RWPE2 (cell line): ENCODE measurements around the gene GDNF.

Experiments
- ATAC-seq: fragments of 200-7000 bp; cut with Tn5 transposase; 3 replicates; pipeline ENCODE4 v1.9.1; 2021; ENCODE audit warnings: low read depth
- DNase-seq: peaks from one replicate; pipeline ENCODE4 v3.0.0-alpha.2; 2020; ENCODE audit warnings: low spot score
- H3K27ac ChIP-seq: fragments of 450-650 bp; 2 replicates; pipeline ENCODE4 v1.5.1; 2017; ENCODE audit warnings: mild to moderate bottlenecking; ENCODE audit not compliant: poor library complexity, severe bottlenecking
- H3K27me3 ChIP-seq: fragments of 250-450 bp; sonication (Bioruptor Pico); 2 replicates; pipeline ENCODE4 v1.5.1; 2021; ENCODE audit warnings: mild to moderate bottlenecking, moderate library complexity; ENCODE audit not compliant: insufficient read depth, poor library complexity, severe bottlenecking
- H3K36me3 ChIP-seq: fragments of 250-450 bp; sonication (Bioruptor Pico); 2 replicates; pipeline ENCODE4 v1.5.1; 2020; ENCODE audit warnings: low read depth, mild to moderate bottlenecking, moderate library complexity
- H3K4me1 ChIP-seq: fragments of 250-450 bp; sonication (Bioruptor Pico); 2 replicates; pipeline ENCODE4 v1.5.1; 2021; ENCODE audit warnings: mild to moderate bottlenecking, moderate library complexity; ENCODE audit not compliant: insufficient read depth, poor library complexity, severe bottlenecking
- H3K4me3 ChIP-seq: fragments of 250-450 bp; sonication (Bioruptor Pico); 2 replicates; pipeline ENCODE4 v1.5.1; 2021; ENCODE audit warnings: mild to moderate bottlenecking, moderate library complexity; ENCODE audit not compliant: severe bottlenecking
- H3K9me3 ChIP-seq: fragments of 250-450 bp; sonication (Bioruptor Pico); 2 replicates; pipeline ENCODE4 v1.5.1; 2021; ENCODE audit warnings: mild to moderate bottlenecking, moderate library complexity; ENCODE audit not compliant: severe bottlenecking
- TF ChIP-seq, protein P1 (sequence below): fragments of 450-650 bp; IDR thresholded peaks from one replicate; pipeline ENCODE4 v1.5.1; 2017; ENCODE audit warnings: mild to moderate bottlenecking, moderate library complexity; ENCODE audit not compliant: poor library complexity, severe bottlenecking

GDNF gene

DNA sequence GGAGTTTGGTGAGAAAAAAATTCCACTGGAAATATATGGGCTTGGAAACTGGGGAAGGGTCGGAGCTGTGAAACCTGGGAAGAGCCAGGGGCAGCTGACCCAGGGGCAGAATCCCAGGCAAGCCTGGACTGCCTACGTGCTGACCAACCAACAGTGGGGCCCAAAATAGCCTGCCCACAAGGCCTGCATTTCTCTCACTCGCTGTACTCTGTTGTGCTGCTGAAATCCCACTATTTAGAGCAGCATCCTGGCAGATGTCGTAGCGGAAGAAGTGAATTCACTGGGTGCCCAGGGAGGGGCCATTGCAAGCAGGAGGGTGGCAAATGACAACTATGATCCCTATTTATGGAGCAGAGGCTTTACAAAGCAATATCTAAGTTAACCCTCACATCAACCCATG is 9.5 kb downstream of the GDNF start:
- Histone ChIP-seq H3K36me3 (no peaks in the 10 kb centered on the region), H3K27ac (no peak overlapping the region), H3K27me3 (peaks cover 20% of the 10 kb centered on the region), H3K4me3 (no peak overlapping the region), H3K4me1 (peaks cover 7% of the 10 kb centered on the region), H3K9me3 (no peaks in the 10 kb centered on the region)
- no peak for DNase-seq
- ATAC-seq, result no peak
- TF ChIP-seq, protein P1, sequence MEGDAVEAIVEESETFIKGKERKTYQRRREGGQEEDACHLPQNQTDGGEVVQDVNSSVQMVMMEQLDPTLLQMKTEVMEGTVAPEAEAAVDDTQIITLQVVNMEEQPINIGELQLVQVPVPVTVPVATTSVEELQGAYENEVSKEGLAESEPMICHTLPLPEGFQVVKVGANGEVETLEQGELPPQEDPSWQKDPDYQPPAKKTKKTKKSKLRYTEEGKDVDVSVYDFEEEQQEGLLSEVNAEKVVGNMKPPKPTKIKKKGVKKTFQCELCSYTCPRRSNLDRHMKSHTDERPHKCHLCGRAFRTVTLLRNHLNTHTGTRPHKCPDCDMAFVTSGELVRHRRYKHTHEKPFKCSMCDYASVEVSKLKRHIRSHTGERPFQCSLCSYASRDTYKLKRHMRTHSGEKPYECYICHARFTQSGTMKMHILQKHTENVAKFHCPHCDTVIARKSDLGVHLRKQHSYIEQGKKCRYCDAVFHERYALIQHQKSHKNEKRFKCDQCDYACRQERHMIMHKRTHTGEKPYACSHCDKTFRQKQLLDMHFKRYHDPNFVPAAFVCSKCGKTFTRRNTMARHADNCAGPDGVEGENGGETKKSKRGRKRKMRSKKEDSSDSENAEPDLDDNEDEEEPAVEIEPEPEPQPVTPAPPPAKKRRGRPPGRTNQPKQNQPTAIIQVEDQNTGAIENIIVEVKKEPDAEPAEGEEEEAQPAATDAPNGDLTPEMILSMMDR, result no peak

DNA sequence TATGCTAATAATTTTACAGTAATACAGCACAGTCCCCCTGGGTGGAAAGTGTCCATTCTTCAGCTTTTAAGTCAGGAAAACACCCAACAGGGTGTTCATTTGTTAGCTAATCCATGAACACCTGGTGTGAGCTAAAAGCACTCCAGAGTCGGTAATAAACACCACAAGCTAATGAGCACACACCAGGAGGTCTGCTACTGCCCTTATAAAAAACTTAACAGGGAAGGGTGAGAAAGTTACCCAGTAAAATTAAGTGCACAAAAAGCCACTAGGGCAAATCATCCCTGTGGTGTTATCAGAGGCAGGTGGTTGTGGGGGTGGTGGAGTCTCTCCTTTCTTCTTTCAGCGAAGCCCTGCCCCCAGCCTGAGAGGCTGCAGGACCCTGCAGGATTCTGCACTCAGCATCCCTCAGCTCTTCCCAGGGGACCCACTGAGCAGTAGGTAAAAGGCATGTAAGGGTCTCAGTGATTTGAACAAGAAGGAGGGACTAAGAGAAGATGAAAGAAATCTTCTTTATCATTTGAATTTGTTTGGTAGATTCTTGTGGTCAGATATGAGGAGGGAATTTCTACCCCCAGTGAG is 14.4 kb downstream of the GDNF start:
- Histone ChIP-seq H3K4me3 (no peak overlapping the region), H3K27ac (no peak overlapping the region), H3K9me3 (no peaks in the 10 kb centered on the region), H3K4me1 (no peaks in the 10 kb centered on the region), H3K27me3 (no peaks in the 10 kb centered on the region), H3K36me3 (no peaks in the 10 kb centered on the region)
- TF ChIP-seq, protein P1, result no peak
- DNase-seq, result no peak
- no peak for ATAC-seq

DNA sequence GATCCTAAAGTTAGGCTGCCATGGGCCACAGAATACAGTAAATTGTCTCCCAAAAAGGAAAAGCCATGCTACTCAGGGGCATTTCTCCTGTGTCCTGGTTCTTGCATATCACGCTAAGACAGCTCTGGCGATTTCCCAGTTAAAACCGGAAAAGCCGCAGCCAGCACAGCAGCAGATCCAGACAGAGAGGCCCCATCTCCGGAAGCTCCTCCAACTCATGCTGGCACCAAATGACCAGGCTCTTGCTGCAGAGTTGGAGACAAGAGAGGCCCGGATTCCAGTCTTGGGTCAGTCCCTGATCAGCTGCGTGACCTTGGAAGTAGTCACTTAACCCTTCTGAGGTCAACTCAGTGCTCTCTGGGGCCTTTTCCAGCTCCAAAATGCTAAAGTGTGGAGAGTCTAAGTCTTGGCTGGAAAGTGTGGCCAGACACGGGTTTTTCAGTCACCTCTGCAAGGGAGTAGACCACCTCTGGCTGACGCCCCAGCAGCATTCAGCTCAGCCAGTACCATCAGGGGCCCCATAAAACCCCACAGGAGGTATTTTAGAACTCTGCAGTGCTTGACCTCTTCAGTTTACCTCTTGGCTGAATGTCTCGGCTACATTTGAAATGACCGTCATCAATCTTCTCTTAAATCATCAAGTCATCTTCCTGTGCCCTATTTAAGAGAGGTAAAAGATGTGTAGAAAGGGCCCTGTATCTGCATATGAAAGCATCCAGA is 16.2 kb downstream of the GDNF start:
- no peaks in the 10 kb centered on the region for H3K27me3 ChIP-seq
- no peaks in the 10 kb centered on the region for H3K4me1 ChIP-seq
- H3K4me3 ChIP-seq, result no peak overlapping the region
- no peaks in the 10 kb centered on the region for H3K9me3 ChIP-seq
- ATAC-seq, result no peak
- no peak overlapping the region for H3K27ac ChIP-seq
- DNase-seq, result no peak
- no peaks in the 10 kb centered on the region for H3K36me3 ChIP-seq
- TF ChIP-seq, protein P1, result no peak

DNA sequence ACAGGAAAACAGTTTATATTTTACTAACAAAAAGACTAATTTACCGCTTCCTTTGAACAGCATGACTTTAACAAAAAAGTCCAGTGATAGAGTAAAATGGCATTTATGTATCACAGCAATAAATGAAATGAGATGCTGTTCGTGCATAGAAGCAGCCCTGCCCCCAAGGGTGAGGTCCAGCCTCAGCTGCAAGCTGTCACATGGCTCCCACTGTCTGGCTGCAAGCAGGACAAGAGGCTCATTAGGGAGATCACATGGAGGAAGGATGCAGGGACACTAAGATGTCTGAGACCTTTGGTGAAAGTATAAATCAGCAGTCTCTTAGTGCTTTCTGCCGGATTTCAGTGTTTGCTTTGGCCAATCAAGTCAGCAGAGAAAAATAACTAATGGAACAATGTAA is 23.0 kb downstream of the GDNF start:
- Histone ChIP-seq H3K9me3 (no peaks in the 10 kb centered on the region), H3K27me3 (no peaks in the 10 kb centered on the region), H3K27ac (no peak overlapping the region), H3K36me3 (no peaks in the 10 kb centered on the region), H3K4me1 (peaks cover 11% of the 10 kb centered on the region), H3K4me3 (no peak overlapping the region)
- TF ChIP-seq, protein P1, result no peak
- ATAC-seq (no peak), DNase-seq (no peak)

DNA sequence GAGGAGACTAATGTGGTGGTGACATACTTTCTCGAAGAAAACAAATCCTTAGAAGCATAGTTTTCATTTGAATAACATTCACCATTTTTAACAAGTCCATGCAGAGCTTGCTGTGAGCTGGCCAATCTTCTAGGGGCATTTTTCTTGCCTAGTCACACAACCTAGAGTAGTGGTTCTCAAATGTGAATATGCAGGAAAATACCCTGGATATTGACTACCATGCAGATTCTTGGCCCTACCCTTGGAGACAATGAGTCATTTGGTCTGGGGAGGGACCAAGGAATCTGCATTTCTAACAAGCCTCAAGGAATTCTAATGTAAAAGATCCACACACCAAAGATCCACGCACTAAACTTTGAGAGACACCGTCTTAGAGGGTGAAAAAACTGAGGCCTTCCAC is 23.5 kb downstream of the GDNF start:
- Histone ChIP-seq H3K36me3 (no peaks in the 10 kb centered on the region), H3K27me3 (no peaks in the 10 kb centered on the region), H3K4me1 (peaks cover 14% of the 10 kb centered on the region), H3K4me3 (no peak overlapping the region), H3K9me3 (no peaks in the 10 kb centered on the region), H3K27ac (no peak overlapping the region)
- TF ChIP-seq, protein P1, result no peak
- no peak for ATAC-seq
- DNase-seq, result no peak
